HCT116 (cell line): ENCODE measurements around the gene GRIK4. TPM values are rescaled to one million over a fixed set of nuclear protein-coding genes. Genes with fewer than 3 reads are reported as not detected.

ENCODE experiments used
- ATAC-seq: fragments of 200-7000 bp; cut with Tn5 transposase; 2 replicates; pipeline ENCODE4 v1.9.1; 2020; ENCODE audit warnings: mild to moderate bottlenecking, moderate library complexity
- BruUV-seq: library from RNA; stranded (reverse); fragments of 400-500 nt; replicated peaks from 2 replicates; lab custom pipeline; 2021; lab: Mats Ljungman, UMichigan
- CTCF ChIA-PET: fragments of 300-600 bp; sonication (Branson Sonifier 250); formaldehyde crosslinking; loops from one replicate; lab custom pipeline; 2021; ENCODE audit warnings: antibody characterized with exemption; lab: Charles Lee
- POLR2A ChIA-PET: fragments of 300-600, 350-600 bp; sonication (Branson Sonifier 250); formaldehyde crosslinking; loops from one replicate; lab custom pipeline; 2021; ENCODE audit warnings: antibody characterized with exemption; lab: Charles Lee
- RAD21 ChIA-PET, 2 experiments: fragments of 300-600 bp; sonication (Branson Sonifier 250); formaldehyde crosslinking; loops; one replicate each; lab custom pipeline; 2023; ENCODE audit warnings: low total read pairs in 2 of 2; ENCODE audit not compliant: uncharacterized antibody in 2 of 2, unreplicated experiment in 2 of 2, low non-redundant PET in 1 of 2; lab: Charles Lee
- DNase-seq: peaks from one replicate; pipeline ENCODE4 v3.0.0-alpha.2; 2010; ENCODE audit warnings: low read depth, low spot score
- H2AFZ ChIP-seq: fragments of 200-600 bp; shearing (Covaris generic), sonication (generic); 2 replicates; pipeline ENCODE4 v1.6.1; 2017; ENCODE audit warnings: low read depth, mixed run types, mixed read lengths, antibody characterized with exemption, low read length; ENCODE audit not compliant: poor library complexity, severe bottlenecking
- H3K27ac ChIP-seq: 2 replicates; pipeline ENCODE4 v1.5.1; 2012; ENCODE audit warnings: low read depth, low read length
- H3K27me3 ChIP-seq: fragments of 200-600 bp; sonication (generic); 2 replicates; pipeline ENCODE4 v1.6.1; 2016; ENCODE audit warnings: mixed run types, low read length, mixed read lengths; ENCODE audit not compliant: insufficient read depth
- H3K36me3 ChIP-seq, 2 experiments: fragments of 200-500 bp in 1 of 2; fragments of 200-600 bp in 1 of 2; sonication (Bioruptor generic) in 1 of 2; sonication (generic) in 1 of 2; 2 replicates each; pipeline versions ENCODE4 v1.5.1 to v1.6.1; 2014 to 2016; ENCODE audit warnings: low read length in 2 of 2, inconsistent platforms in 1 of 2, mixed read lengths in 1 of 2, mixed run types in 1 of 2; ENCODE audit not compliant: insufficient read depth in 2 of 2, control insufficient read depth in 1 of 2
- H3K4me1 ChIP-seq, 2 experiments: fragments of 200-600 bp in 1 of 2; sonication (generic) in 1 of 2; 2 replicates each; pipeline versions ENCODE4 v1.5.1 to v1.6.1; 2012 to 2017; ENCODE audit warnings: low read length in 2 of 2, inconsistent platforms in 1 of 2, mild to moderate bottlenecking in 1 of 2, mixed read lengths in 1 of 2, mixed run types in 1 of 2, moderate library complexity in 1 of 2; ENCODE audit not compliant: insufficient read depth in 2 of 2, control insufficient read depth in 1 of 2
- H3K4me2 ChIP-seq: fragments of 200-600 bp; sonication (generic); 2 replicates; pipeline ENCODE4 v1.6.1; 2017; ENCODE audit warnings: mixed run types, low read length, mixed read lengths
- H3K4me3 ChIP-seq, 2 experiments: fragments of 200-600 bp in 1 of 2; sonication (generic) in 1 of 2; replicated peaks in 1 of 2; 2 replicates each; pipeline ENCODE4 v1.5.1; 2011 to 2016; ENCODE audit warnings: low read length in 2 of 2, control low read depth in 1 of 2, low read depth in 1 of 2, mild to moderate bottlenecking in 1 of 2, mixed read lengths in 1 of 2, mixed run types in 1 of 2
- H3K79me2 ChIP-seq: fragments of 200-600 bp; sonication (generic); 2 replicates; pipeline ENCODE4 v1.6.1; 2017; ENCODE audit warnings: mild to moderate bottlenecking, mixed run types, low read length, moderate library complexity, mixed read lengths; ENCODE audit not compliant: insufficient read depth
- H3K9ac ChIP-seq: fragments of 200-600 bp; sonication (generic); 2 replicates; pipeline ENCODE4 v1.6.1; 2016; ENCODE audit warnings: low read length, mixed read lengths
- H3K9me2 ChIP-seq: fragments of 200-600 bp; sonication (generic), shearing (Covaris generic); 2 replicates; pipeline ENCODE4 v1.6.1; 2017; ENCODE audit warnings: mixed run types, mild to moderate bottlenecking, moderate library complexity; ENCODE audit not compliant: insufficient read depth
- H3K9me3 ChIP-seq, 2 experiments: fragments of 200-500 bp in 1 of 2; fragments of 200-600 bp in 1 of 2; sonication (Bioruptor generic) in 1 of 2; sonication (generic) in 1 of 2; 2 replicates each; pipeline ENCODE4 v1.6.1; 2014 to 2017; ENCODE audit warnings: low read length in 2 of 2, mixed read lengths in 2 of 2, inconsistent platforms in 1 of 2, low read depth in 1 of 2, mild to moderate bottlenecking in 1 of 2, mixed run types in 1 of 2, moderate library complexity in 1 of 2; ENCODE audit not compliant: control insufficient read depth in 1 of 2, insufficient read depth in 1 of 2
- H4K20me1 ChIP-seq: fragments of 200-600 bp; sonication (generic), shearing (Covaris generic); 2 replicates; pipeline ENCODE4 v1.6.1; 2017; ENCODE audit warnings: mixed run types, mild to moderate bottlenecking, moderate library complexity; ENCODE audit not compliant: insufficient read depth
- CTCF ChIP-seq, 3 experiments: fragments of 200-600 bp in 1 of 3; sonication (generic) in 1 of 3; IDR thresholded peaks in 2 of 3; conservative IDR thresholded peaks in 1 of 3; 2 replicates each; pipeline ENCODE4 v1.5.1; 2012 to 2017; ENCODE audit warnings: low read depth in 2 of 3, low read length in 2 of 3, antibody characterized with exemption in 1 of 3, borderline replicate concordance in 1 of 3, control low read depth in 1 of 3, mild to moderate bottlenecking in 1 of 3, mixed read lengths in 1 of 3, mixed run types in 1 of 3, moderate library complexity in 1 of 3; ENCODE audit not compliant: insufficient read depth in 1 of 3
- EGR1 ChIP-seq: IDR thresholded peaks from 2 replicates; pipeline ENCODE4 v1.6.1; 2012; ENCODE audit warnings: low read depth
- ELF1 ChIP-seq: IDR thresholded peaks from 2 replicates; pipeline ENCODE4 v1.6.1; 2012; ENCODE audit warnings: low read depth, borderline replicate concordance
- POLR2A ChIP-seq: IDR thresholded peaks from 2 replicates; pipeline ENCODE4 v1.7.0; 2011; ENCODE audit warnings: borderline replicate concordance; ENCODE audit not compliant: insufficient read depth, insufficient read length; ENCODE audit errors: extremely low read depth
- POLR2AphosphoS5 ChIP-seq: IDR thresholded peaks from 2 replicates; pipeline ENCODE4 v1.6.1; 2011; ENCODE audit warnings: mild to moderate bottlenecking, low read depth, low read length, moderate library complexity
- SP1 ChIP-seq: IDR thresholded peaks from 2 replicates; pipeline ENCODE4 v1.6.1; 2012; ENCODE audit warnings: low read depth
- ZFX ChIP-seq: fragments of 450-650 bp; IDR thresholded peaks from 2 replicates; pipeline ENCODE4 v1.6.1; 2017
- intact Hi-C: fragments of 100-400 bp; cut with micrococcal nuclease; formaldehyde crosslinking; loops from 2 replicates; pipeline ENCODE4 v1.10.0; 2022
- total RNA-seq: library from RNA; stranded (reverse); gene quantifications from one replicate; pipeline ENCODE4 v1.2.1, GENCODE V29; 2021; ENCODE audit not compliant: unreplicated experiment

Gene GRIK4
- total RNA-seq, 1 experiment from 2014 or later: 0.52 TPM

DNA sequence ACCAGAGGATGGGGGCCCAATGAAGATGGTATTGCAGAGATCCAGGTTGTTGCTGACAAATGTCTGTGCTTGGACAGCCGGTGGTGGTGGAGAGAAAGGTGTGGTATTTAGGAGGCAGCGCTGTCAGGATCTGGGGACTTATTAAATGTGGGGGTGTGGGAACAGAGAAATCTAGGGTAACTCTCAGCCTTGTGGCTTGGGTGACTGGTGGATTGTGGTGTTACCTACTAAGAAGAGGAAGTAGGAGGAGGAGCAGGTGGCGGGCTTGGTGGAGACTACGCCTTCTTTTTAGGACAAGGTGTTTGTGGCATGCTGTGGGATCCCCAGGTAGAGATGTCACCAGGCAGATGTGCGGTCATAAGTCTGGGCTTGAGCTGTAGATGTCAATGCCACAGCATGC, 144.0 kb downstream of the GRIK4 start:
- intact Hi-C loops: no loop called here

More for the DNA sequence above, 144.0 kb downstream of the GRIK4 start:
- CTCF ChIA-PET: no interaction called here
- Histone ChIP-seq H3K27ac (no peak overlapping the region), H3K4me1 (peaks cover 0 to 14% of the 10 kb centered on the region in 2 experiments; a peak in 2 of 4 replicates), H3K9ac (no peak overlapping the region), H3K4me3 (no peak overlapping the region), H3K4me2 (no peak overlapping the region), H3K79me2 (no peaks in the 10 kb centered on the region), H3K9me2 (no peaks in the 10 kb centered on the region), H3K27me3 (peaks cover 15% of the 10 kb centered on the region; the same call in 1 of the 2 replicates), H3K9me3 (peaks cover 0 to 4% of the 10 kb centered on the region in 2 experiments; a peak in 1 of 4 replicates), H3K36me3 (no peaks in the 10 kb centered on the region), H2AFZ (no peak overlapping the region), H4K20me1 (no peaks in the 10 kb centered on the region)
- RAD21 ChIA-PET: no interaction called here
- DNase-seq (no peak), ATAC-seq (no peak)
- no TSS peak for BruUV-seq
- POLR2A ChIA-PET: no interaction called here
- TF ChIP-seq ELF1 (no peak), ZFX (no peak), CTCF (IDR thresholded peaks at IDR 0.05 in 2 of 3, conservative IDR thresholded peaks at IDR 0.05 in 1 of 3; ENCODE audit: borderline replicate concordance in 1 of 3, insufficient read depth in 1 of 3, low read depth in 2 of 3, low read length in 2 of 3) (no peak), SP1 (no peak), POLR2AphosphoS5 (no peak), EGR1 (no peak), POLR2A (no peak)
